ENCODE results near the gene PROB1.
A peak's percentile ranks its signal among the peaks of the same experiment; 100 is the strongest.

PROB1 gene

DNA sequence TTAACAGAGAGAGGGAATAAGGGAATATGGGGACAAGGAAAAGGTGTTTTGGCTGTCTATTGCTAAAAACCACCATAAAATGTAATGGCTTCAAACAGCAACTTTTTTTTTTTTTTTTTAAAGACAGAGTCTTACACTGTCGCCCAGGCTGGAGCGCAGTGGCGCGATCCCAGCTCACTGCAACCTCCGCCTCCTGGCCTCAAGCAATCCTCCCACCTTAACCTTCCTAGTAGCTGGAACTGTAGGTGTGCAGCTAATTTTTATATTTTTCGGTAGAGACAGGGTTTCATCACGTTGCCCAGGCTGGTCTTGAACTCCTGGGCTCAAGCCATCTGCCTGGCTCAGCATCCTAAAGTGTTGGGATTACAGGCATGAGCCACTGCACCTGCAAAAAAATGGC is 13.3 kb upstream of the PROB1 start:
- Histone ChIP-seq H2BK12ac (ENCODE audit: low read length in 2 of 2) (no peak overlapping the region), H3K9me3 (ENCODE audit: control insufficient read depth, low read length) (no peaks in the 10 kb centered on the region), H3K14ac (ENCODE audit: low read length in 2 of 2) (no peak overlapping the region), H3K27ac (ENCODE audit: low read length, poor library complexity, severe bottlenecking) (no peak overlapping the region), H3K4ac (ENCODE audit: low read depth in 1 of 2, low read length in 2 of 2) (no peak overlapping the region), H3K4me2 (ENCODE audit: low read length, poor library complexity, severe bottlenecking) (no peak overlapping the region), H2BK120ac (ENCODE audit: low read depth, low read length) (no peak overlapping the region), H4K91ac (ENCODE audit: low read length) (no peak overlapping the region), H3K27me3 (ENCODE audit: control insufficient read depth in 1 of 2, insufficient read depth in 1 of 2, low read length in 2 of 2) (no peaks in the 10 kb centered on the region), H3K23ac (ENCODE audit: low read length in 2 of 2) (no peak overlapping the region), H3K4me3 (ENCODE audit: insufficient read depth in 1 of 2, low read depth in 1 of 2, low read length in 2 of 2) (no peak overlapping the region), H2AK5ac (ENCODE audit: low read length, severe bottlenecking) (no peak overlapping the region), H3K79me1 (replicated peaks; ENCODE audit: low read length, poor library complexity, severe bottlenecking) (no peaks in the 10 kb centered on the region), H4K8ac (ENCODE audit: low read length) (no peak overlapping the region), H2BK15ac (ENCODE audit: low read depth, poor library complexity, severe bottlenecking) (no peak overlapping the region), H3K18ac (ENCODE audit: low read depth in 1 of 2, low read length in 2 of 2) (no peak overlapping the region), H3K9ac (ENCODE audit: low read length) (no peak overlapping the region), H3K4me1 (ENCODE audit: control insufficient read depth, insufficient read depth, low read depth, low read length) (peaks cover 4% of the 10 kb centered on the region), H3K36me3 (ENCODE audit: control insufficient read depth in 1 of 2, insufficient read depth in 2 of 2, low read depth in 1 of 2, low read length in 2 of 2) (peaks cover 7 to 9% of the 10 kb centered on the region in 2 experiments), H2BK5ac (ENCODE audit: low read depth, low read length, poor library complexity, severe bottlenecking) (no peak overlapping the region), H2AFZ (ENCODE audit: low read depth, low read length) (no peak overlapping the region)
- 93% methylated on average over 7 of the region's 7 CpGs for WGBS
- DNase-seq: no peak

GRCh38 chr5:139407517-139407916 is 12.6 kb upstream of the PROB1 start:
- H4K8ac ChIP-seq (ENCODE audit: low read length): no peak overlapping the region
- H3K4ac ChIP-seq (ENCODE audit: low read depth in 1 of 2, low read length in 2 of 2): no peak overlapping the region
- H3K18ac ChIP-seq (ENCODE audit: low read depth in 1 of 2, low read length in 2 of 2): no peak overlapping the region
- H2BK5ac ChIP-seq (ENCODE audit: low read depth, low read length, poor library complexity, severe bottlenecking): no peak overlapping the region
- no peak overlapping the region for H2BK120ac ChIP-seq (ENCODE audit: low read depth, low read length)
- H2BK12ac ChIP-seq (ENCODE audit: low read length in 2 of 2): no peak overlapping the region
- H2BK15ac ChIP-seq (ENCODE audit: low read depth, poor library complexity, severe bottlenecking): no peak overlapping the region
- no peak overlapping the region for H4K91ac ChIP-seq (ENCODE audit: low read length)
- peaks cover 4% of the 10 kb centered on the region for H3K79me1 ChIP-seq (replicated peaks; ENCODE audit: low read length, poor library complexity, severe bottlenecking)
- no peaks in the 10 kb centered on the region for H3K9me3 ChIP-seq (ENCODE audit: control insufficient read depth, low read length)
- no peak overlapping the region for H3K14ac ChIP-seq (ENCODE audit: low read length in 2 of 2)
- no peak overlapping the region for H2AFZ ChIP-seq (ENCODE audit: low read depth, low read length)
- H3K9ac ChIP-seq (ENCODE audit: low read length): no peak overlapping the region
- H3K4me3 ChIP-seq (ENCODE audit: insufficient read depth in 1 of 2, low read depth in 1 of 2, low read length in 2 of 2): no peak overlapping the region
- H3K36me3 ChIP-seq (ENCODE audit: control insufficient read depth in 1 of 2, insufficient read depth in 2 of 2, low read depth in 1 of 2, low read length in 2 of 2): peaks cover under 1 to 6% of the 10 kb centered on the region in 2 experiments
- no peak overlapping the region for H3K4me2 ChIP-seq (ENCODE audit: low read length, poor library complexity, severe bottlenecking)
- H3K27ac ChIP-seq (ENCODE audit: low read length, poor library complexity, severe bottlenecking): no peak overlapping the region
- H2AK5ac ChIP-seq (ENCODE audit: low read length, severe bottlenecking): no peak overlapping the region
- no peak overlapping the region for H3K23ac ChIP-seq (ENCODE audit: low read length in 2 of 2)
- H3K27me3 ChIP-seq (ENCODE audit: control insufficient read depth in 1 of 2, insufficient read depth in 1 of 2, low read length in 2 of 2): no peaks in the 10 kb centered on the region
- H3K4me1 ChIP-seq (ENCODE audit: control insufficient read depth, insufficient read depth, low read depth, low read length): peaks cover 7% of the 10 kb centered on the region
- DNase-seq: no peak

DNA sequence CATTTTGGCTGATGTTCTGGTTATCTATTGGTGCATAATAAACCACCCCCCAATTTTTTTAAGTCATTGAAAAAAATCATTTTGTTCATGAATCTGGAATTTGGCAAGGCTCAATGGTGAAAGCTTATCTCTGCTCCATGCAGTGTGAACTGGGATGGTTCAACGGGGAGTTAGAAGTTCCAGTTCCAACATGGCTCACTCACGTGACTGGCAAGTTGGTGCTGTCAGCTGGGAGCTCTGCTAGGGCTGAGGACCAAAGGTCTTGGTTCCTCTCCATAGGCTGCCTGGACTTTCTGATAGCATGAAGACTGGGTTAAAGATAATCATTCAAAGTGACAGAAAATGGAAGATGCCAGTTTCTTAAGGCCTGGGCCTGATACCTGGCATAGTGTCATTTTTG is 12.1 kb upstream of the PROB1 start:
- peaks cover 6% of the 10 kb centered on the region for H3K79me1 ChIP-seq (replicated peaks; ENCODE audit: low read length, poor library complexity, severe bottlenecking)
- H3K27me3 ChIP-seq (ENCODE audit: control insufficient read depth in 1 of 2, insufficient read depth in 1 of 2, low read length in 2 of 2): no peaks in the 10 kb centered on the region
- H3K27ac ChIP-seq (ENCODE audit: low read length, poor library complexity, severe bottlenecking): no peak overlapping the region
- no peak overlapping the region for H2BK5ac ChIP-seq (ENCODE audit: low read depth, low read length, poor library complexity, severe bottlenecking)
- H3K4ac ChIP-seq (ENCODE audit: low read depth in 1 of 2, low read length in 2 of 2): no peak overlapping the region
- no peak overlapping the region for H4K91ac ChIP-seq (ENCODE audit: low read length)
- H3K4me2 ChIP-seq (ENCODE audit: low read length, poor library complexity, severe bottlenecking): no peak overlapping the region
- no peak overlapping the region for H3K23ac ChIP-seq (ENCODE audit: low read length in 2 of 2)
- peaks cover 7% of the 10 kb centered on the region for H3K4me1 ChIP-seq (ENCODE audit: control insufficient read depth, insufficient read depth, low read depth, low read length)
- H3K9me3 ChIP-seq (ENCODE audit: control insufficient read depth, low read length): no peaks in the 10 kb centered on the region
- no peak overlapping the region for H4K8ac ChIP-seq (ENCODE audit: low read length)
- H2BK15ac ChIP-seq (ENCODE audit: low read depth, poor library complexity, severe bottlenecking): no peak overlapping the region
- no peak overlapping the region for H2BK12ac ChIP-seq (ENCODE audit: low read length in 2 of 2)
- H3K9ac ChIP-seq (ENCODE audit: low read length): no peak overlapping the region
- WGBS: 95% methylated on average over 2 of the region's 2 CpGs
- no peak overlapping the region for H3K18ac ChIP-seq (ENCODE audit: low read depth in 1 of 2, low read length in 2 of 2)
- H3K4me3 ChIP-seq (ENCODE audit: insufficient read depth in 1 of 2, low read depth in 1 of 2, low read length in 2 of 2): no peak overlapping the region
- H3K14ac ChIP-seq (ENCODE audit: low read length in 2 of 2): no peak overlapping the region
- H2AK5ac ChIP-seq (ENCODE audit: low read length, severe bottlenecking): no peak overlapping the region
- DNase-seq: no peak
- no peak overlapping the region for H2AFZ ChIP-seq (ENCODE audit: low read depth, low read length)
- H3K36me3 ChIP-seq (ENCODE audit: control insufficient read depth in 1 of 2, insufficient read depth in 2 of 2, low read depth in 1 of 2, low read length in 2 of 2): peaks cover 0 to 1% of the 10 kb centered on the region in 2 experiments
- H2BK120ac ChIP-seq (ENCODE audit: low read depth, low read length): no peak overlapping the region

DNA sequence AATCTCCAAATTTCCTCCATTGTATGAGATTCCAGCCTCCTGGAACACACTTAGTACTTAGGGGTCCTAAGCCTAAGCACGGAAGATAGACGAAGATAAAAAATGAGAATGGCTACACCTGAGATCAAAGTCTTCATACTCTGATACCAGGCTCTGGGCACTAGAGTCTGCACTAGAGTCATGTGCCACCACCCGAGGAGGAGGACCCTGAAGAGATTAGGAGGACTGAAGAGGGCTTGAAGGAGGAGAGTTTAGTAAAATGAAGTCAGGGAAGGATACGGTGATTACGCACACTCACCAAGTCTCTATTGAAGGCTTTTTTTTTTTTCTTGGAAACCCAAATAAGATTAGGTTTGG is 9.6 kb upstream of the PROB1 start:
- no peak overlapping the region for H2BK15ac ChIP-seq (ENCODE audit: low read depth, poor library complexity, severe bottlenecking)
- H3K27ac ChIP-seq (ENCODE audit: low read length, poor library complexity, severe bottlenecking): peak overlapping the region; percentile 61
- H3K4me1 ChIP-seq (ENCODE audit: control insufficient read depth, insufficient read depth, low read depth, low read length): peaks cover 7% of the 10 kb centered on the region
- peak overlapping the region; percentile 90 for H3K9ac ChIP-seq (ENCODE audit: low read length)
- peak overlapping the region in 1 of 2 experiments; percentile 83 for H3K4me3 ChIP-seq (ENCODE audit: insufficient read depth in 1 of 2, low read depth in 1 of 2, low read length in 2 of 2)
- H3K27me3 ChIP-seq (ENCODE audit: control insufficient read depth in 1 of 2, insufficient read depth in 1 of 2, low read length in 2 of 2): no peaks in the 10 kb centered on the region
- WGBS: 83% methylated on average over 5 of the region's 5 CpGs
- H2BK5ac ChIP-seq (ENCODE audit: low read depth, low read length, poor library complexity, severe bottlenecking): no peak overlapping the region
- H3K4ac ChIP-seq (ENCODE audit: low read depth in 1 of 2, low read length in 2 of 2): peak overlapping the region in 1 of 2 experiments; percentile 40
- H3K9me3 ChIP-seq (ENCODE audit: control insufficient read depth, low read length): no peaks in the 10 kb centered on the region
- no peak overlapping the region for H2AK5ac ChIP-seq (ENCODE audit: low read length, severe bottlenecking)
- no peak for DNase-seq
- H3K14ac ChIP-seq (ENCODE audit: low read length in 2 of 2): no peak overlapping the region
- no peak overlapping the region for H4K91ac ChIP-seq (ENCODE audit: low read length)
- H2BK12ac ChIP-seq (ENCODE audit: low read length in 2 of 2): peak overlapping the region in 1 of 2 experiments; percentile 37
- H3K36me3 ChIP-seq (ENCODE audit: control insufficient read depth in 1 of 2, insufficient read depth in 2 of 2, low read depth in 1 of 2, low read length in 2 of 2): peaks cover 7 to 18% of the 10 kb centered on the region in 2 experiments
- H3K79me1 ChIP-seq (replicated peaks; ENCODE audit: low read length, poor library complexity, severe bottlenecking): peaks cover 7% of the 10 kb centered on the region
- H3K18ac ChIP-seq (ENCODE audit: low read depth in 1 of 2, low read length in 2 of 2): peak overlapping the region in 1 of 2 experiments; percentile 6
- peak overlapping the region; percentile 55 for H3K4me2 ChIP-seq (ENCODE audit: low read length, poor library complexity, severe bottlenecking)
- no peak overlapping the region for H2BK120ac ChIP-seq (ENCODE audit: low read depth, low read length)
- H4K8ac ChIP-seq (ENCODE audit: low read length): peak overlapping the region; percentile 47
- H3K23ac ChIP-seq (ENCODE audit: low read length in 2 of 2): no peak overlapping the region
- H2AFZ ChIP-seq (ENCODE audit: low read depth, low read length): no peak overlapping the region

Measured in mesenchymal stem cell (in vitro differentiated cells and primary cell).